ENCODE measurements around the gene SLC12A1. TPM values are rescaled to one million over a fixed set of nuclear protein-coding genes. Genes with fewer than 3 reads are reported as not detected.

The SLC12A1 gene
- total and polyA plus RNA-seq, 2 experiments from 2014 or later: 0.57 to 0.59 TPM

DNA sequence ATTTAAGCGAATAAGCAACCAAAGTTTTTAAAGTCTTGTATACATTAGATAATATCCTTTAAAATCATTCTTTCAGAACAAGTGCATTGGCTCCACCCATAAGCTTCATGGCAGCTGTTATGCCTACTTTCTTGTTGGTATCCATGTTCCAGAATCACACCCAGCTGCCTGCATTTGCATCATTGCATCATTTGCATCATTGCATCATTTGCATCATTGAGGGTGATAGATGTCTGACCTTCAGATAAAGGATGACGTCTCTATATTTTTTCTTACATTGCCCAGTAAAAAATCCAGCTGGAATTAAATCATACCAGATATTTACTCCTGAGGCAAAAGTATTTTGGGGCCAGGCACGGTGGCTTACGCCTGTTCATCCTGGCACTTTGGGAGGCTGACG lies 42.3 kb downstream of the SLC12A1 start:
- H3K4me3 ChIP-seq: no peak overlapping the region
- TF ChIP-seq, protein P1, sequence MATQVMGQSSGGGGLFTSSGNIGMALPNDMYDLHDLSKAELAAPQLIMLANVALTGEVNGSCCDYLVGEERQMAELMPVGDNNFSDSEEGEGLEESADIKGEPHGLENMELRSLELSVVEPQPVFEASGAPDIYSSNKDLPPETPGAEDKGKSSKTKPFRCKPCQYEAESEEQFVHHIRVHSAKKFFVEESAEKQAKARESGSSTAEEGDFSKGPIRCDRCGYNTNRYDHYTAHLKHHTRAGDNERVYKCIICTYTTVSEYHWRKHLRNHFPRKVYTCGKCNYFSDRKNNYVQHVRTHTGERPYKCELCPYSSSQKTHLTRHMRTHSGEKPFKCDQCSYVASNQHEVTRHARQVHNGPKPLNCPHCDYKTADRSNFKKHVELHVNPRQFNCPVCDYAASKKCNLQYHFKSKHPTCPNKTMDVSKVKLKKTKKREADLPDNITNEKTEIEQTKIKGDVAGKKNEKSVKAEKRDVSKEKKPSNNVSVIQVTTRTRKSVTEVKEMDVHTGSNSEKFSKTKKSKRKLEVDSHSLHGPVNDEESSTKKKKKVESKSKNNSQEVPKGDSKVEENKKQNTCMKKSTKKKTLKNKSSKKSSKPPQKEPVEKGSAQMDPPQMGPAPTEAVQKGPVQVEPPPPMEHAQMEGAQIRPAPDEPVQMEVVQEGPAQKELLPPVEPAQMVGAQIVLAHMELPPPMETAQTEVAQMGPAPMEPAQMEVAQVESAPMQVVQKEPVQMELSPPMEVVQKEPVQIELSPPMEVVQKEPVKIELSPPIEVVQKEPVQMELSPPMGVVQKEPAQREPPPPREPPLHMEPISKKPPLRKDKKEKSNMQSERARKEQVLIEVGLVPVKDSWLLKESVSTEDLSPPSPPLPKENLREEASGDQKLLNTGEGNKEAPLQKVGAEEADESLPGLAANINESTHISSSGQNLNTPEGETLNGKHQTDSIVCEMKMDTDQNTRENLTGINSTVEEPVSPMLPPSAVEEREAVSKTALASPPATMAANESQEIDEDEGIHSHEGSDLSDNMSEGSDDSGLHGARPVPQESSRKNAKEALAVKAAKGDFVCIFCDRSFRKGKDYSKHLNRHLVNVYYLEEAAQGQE (IDR thresholded peaks at IDR 0.05; ENCODE audit: unreplicated experiment): no peak
- TF ChIP-seq EZH2phosphoT487 (IDR thresholded peaks at IDR 0.05; ENCODE audit: unreplicated experiment) (no peak), CREB1 (CRISPR knock-in tag; IDR thresholded peaks at IDR 0.05; ENCODE audit: low read depth) (no peak), CTCF (conservative IDR thresholded peaks at IDR 0.05; ENCODE audit: low read depth in 2 of 2) (no peak), NANOG (IDR thresholded peaks at IDR 0.05; ENCODE audit: borderline replicate concordance) (no peak), JUNB (IDR thresholded peaks at IDR 0.05; ENCODE audit: unreplicated experiment) (no peak), STAT1 (IDR thresholded peaks at IDR 0.05; ENCODE audit: unreplicated experiment) (no peak), POLR2AphosphoS5 (IDR thresholded peaks at IDR 0.05; ENCODE audit: low read depth) (no peak), ZNF331 (CRISPR knock-in tag; IDR thresholded peaks at IDR 0.05; ENCODE audit: low read depth) (no peak), ZNF114 (CRISPR knock-in tag; IDR thresholded peaks at IDR 0.05) (no peak), EZH2 (IDR thresholded peaks at IDR 0.05; ENCODE audit: low read depth, unreplicated experiment) (no peak), ZNF462 (CRISPR knock-in tag; IDR thresholded peaks at IDR 0.05) (no peak)
- TF ChIP-seq, protein P2, sequence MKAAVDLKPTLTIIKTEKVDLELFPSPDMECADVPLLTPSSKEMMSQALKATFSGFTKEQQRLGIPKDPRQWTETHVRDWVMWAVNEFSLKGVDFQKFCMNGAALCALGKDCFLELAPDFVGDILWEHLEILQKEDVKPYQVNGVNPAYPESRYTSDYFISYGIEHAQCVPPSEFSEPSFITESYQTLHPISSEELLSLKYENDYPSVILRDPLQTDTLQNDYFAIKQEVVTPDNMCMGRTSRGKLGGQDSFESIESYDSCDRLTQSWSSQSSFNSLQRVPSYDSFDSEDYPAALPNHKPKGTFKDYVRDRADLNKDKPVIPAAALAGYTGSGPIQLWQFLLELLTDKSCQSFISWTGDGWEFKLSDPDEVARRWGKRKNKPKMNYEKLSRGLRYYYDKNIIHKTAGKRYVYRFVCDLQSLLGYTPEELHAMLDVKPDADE (IDR thresholded peaks at IDR 0.05): no peak
- no peaks in the 10 kb centered on the region for H3K4me1 ChIP-seq (ENCODE audit: insufficient read depth)
- H3K4me3 Mint-ChIP-seq: no peak overlapping the region
- H2AFZ ChIP-seq: no peak overlapping the region
- peaks cover 10% of the 10 kb centered on the region for H3K27me3 Mint-ChIP-seq (ENCODE audit: insufficient read depth, low read depth, poor library complexity)
- no peaks in the 10 kb centered on the region for H3K79me2 ChIP-seq (replicated peaks; ENCODE audit: insufficient read depth)
- H3K4me1 Mint-ChIP-seq: no peaks in the 10 kb centered on the region; the same call in 2 of the 3 replicates
- no peaks in the 10 kb centered on the region for H4K20me1 ChIP-seq (replicated peaks; ENCODE audit: insufficient read depth)
- H3F3A ChIP-seq (replicated peaks; ENCODE audit: low read depth): no peaks in the 10 kb centered on the region
- H3K27me3 ChIP-seq (ENCODE audit: insufficient read depth): no peaks in the 10 kb centered on the region
- ATAC-seq (no peak), DNase-seq (ENCODE audit: low spot score) (no peak)
- no peak overlapping the region for H3K4me2 ChIP-seq
- no peaks in the 10 kb centered on the region for H3K9me3 Mint-ChIP-seq
- no peak overlapping the region for H3K27ac Mint-ChIP-seq
- no peaks in the 10 kb centered on the region for H3K36me3 ChIP-seq (ENCODE audit: insufficient read depth)
- H3K27ac ChIP-seq (ENCODE audit: low read depth): no peak overlapping the region
- H3K36me3 Mint-ChIP-seq (ENCODE audit: low read depth): no peaks in the 10 kb centered on the region
- no peaks in the 10 kb centered on the region for H3K9me2 ChIP-seq (ENCODE audit: insufficient read depth)

All from GM23338 (cell line).